ENCODE data around the gene LYZL1. TPM values are rescaled to one million over a fixed set of nuclear protein-coding genes. Genes with fewer than 3 reads are reported as not detected.

Gene LYZL1
- total RNA-seq, 1 donor from 2014 or later = not detected

- Mint-ChIP-seq H3K27me3 (ENCODE audit: unreplicated experiment) (no peaks in the 10 kb centered on the region), H3K4me1 (ENCODE audit: unreplicated experiment) (no peaks in the 10 kb centered on the region), H3K9me3 (ENCODE audit: unreplicated experiment) (no peaks in the 10 kb centered on the region), H3K4me3 (ENCODE audit: unreplicated experiment) (no peak overlapping the region), H3K36me3 (ENCODE audit: low read depth, unreplicated experiment) (no peaks in the 10 kb centered on the region), H3K27ac (ENCODE audit: unreplicated experiment) (no peak overlapping the region)
- no peak for TF ChIP-seq CTCF (IDR thresholded peaks at IDR 0.05; ENCODE audit: unreplicated experiment)
- DNase-seq (ENCODE audit: low spot score) = no peak
Measured at GRCh38 chr10:29276251-29276850, 12.5 kb upstream of the LYZL1 start.

GRCh38 chr10:29277296-29277695, 11.6 kb upstream of the LYZL1 start:
- Mint-ChIP-seq H3K27ac (ENCODE audit: unreplicated experiment) (no peak overlapping the region), H3K4me1 (ENCODE audit: unreplicated experiment) (no peaks in the 10 kb centered on the region), H3K27me3 (ENCODE audit: unreplicated experiment) (no peaks in the 10 kb centered on the region), H3K9me3 (ENCODE audit: unreplicated experiment) (no peaks in the 10 kb centered on the region), H3K4me3 (ENCODE audit: unreplicated experiment) (no peak overlapping the region), H3K36me3 (ENCODE audit: low read depth, unreplicated experiment) (no peaks in the 10 kb centered on the region)
- no peak for TF ChIP-seq CTCF (IDR thresholded peaks at IDR 0.05; ENCODE audit: unreplicated experiment)
- DNase-seq (ENCODE audit: low spot score) = no peak

DNA sequence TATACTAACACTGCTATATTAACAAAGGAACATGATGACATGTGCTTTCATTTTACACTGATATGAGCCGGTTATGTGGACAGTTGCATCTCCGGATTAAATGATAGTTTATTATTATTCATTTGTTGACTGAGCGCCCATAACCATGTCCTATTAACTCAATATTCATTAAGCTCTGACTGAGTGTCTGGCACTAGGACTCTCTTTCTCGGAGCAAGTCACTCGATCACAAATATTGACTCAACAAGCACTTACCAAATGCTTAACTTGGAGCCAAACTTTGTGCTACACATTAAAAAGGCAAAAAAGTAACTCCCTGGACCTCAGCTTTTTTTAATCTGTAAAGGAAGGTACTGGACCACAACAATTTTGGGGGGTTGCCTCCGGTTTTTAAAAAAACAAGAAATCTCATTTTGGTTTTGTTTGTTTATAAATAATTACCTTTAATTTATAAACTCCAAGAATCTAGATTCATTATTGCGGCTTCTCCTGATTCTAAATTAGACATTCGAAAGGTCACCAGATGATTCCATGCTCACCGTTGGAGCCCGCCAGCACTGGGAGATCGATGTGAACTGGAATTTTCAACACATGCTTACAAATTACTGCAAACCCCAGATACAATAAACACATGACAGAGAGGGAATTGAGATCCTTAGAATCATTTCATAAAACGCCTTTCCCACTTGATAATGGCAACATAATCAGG, 8.9 kb upstream of the LYZL1 start:
- Mint-ChIP-seq H3K27me3 (ENCODE audit: unreplicated experiment) (peaks cover 1% of the 10 kb centered on the region), H3K4me3 (ENCODE audit: unreplicated experiment) (no peak overlapping the region), H3K4me1 (ENCODE audit: unreplicated experiment) (peaks cover 13% of the 10 kb centered on the region), H3K9me3 (ENCODE audit: unreplicated experiment) (no peaks in the 10 kb centered on the region), H3K27ac (ENCODE audit: unreplicated experiment) (no peak overlapping the region), H3K36me3 (ENCODE audit: low read depth, unreplicated experiment) (no peaks in the 10 kb centered on the region)
- TF ChIP-seq CTCF (IDR thresholded peaks at IDR 0.05; ENCODE audit: unreplicated experiment) = no peak
- DNase-seq (ENCODE audit: low spot score) = no peak

- no peak overlapping the region for H3K27ac Mint-ChIP-seq (ENCODE audit: unreplicated experiment)
- DNase-seq (ENCODE audit: low spot score) = no peak
- H3K4me1 Mint-ChIP-seq (ENCODE audit: unreplicated experiment) = peaks cover 13% of the 10 kb centered on the region
Measured at GRCh38 chr10:29280488-29280840, 8.4 kb upstream of the LYZL1 start.

More at GRCh38 chr10:29280488-29280840, 8.4 kb upstream of the LYZL1 start:
- H3K9me3 Mint-ChIP-seq (ENCODE audit: unreplicated experiment) = no peaks in the 10 kb centered on the region
- TF ChIP-seq CTCF (IDR thresholded peaks at IDR 0.05; ENCODE audit: unreplicated experiment) = no peak
- H3K36me3 Mint-ChIP-seq (ENCODE audit: low read depth, unreplicated experiment) = no peaks in the 10 kb centered on the region
- peaks cover 1% of the 10 kb centered on the region for H3K27me3 Mint-ChIP-seq (ENCODE audit: unreplicated experiment)
- H3K4me3 Mint-ChIP-seq (ENCODE audit: unreplicated experiment) = no peak overlapping the region
